SJSA1 (cell line): ENCODE results near the gene PLCH2. TPM values are rescaled to one million over a fixed set of nuclear protein-coding genes. Genes with fewer than 3 reads are reported as not detected.
"Not testable (repeated sequence)": the region's sequence is repeated elsewhere in the genome, so short reads cannot be mapped to it uniquely, and the experiment has no call there.

Source experiments
- DNase-seq, 2 experiments: peaks; one replicate each; pipeline ENCODE4 v3.0.0-alpha.2; 2015 to 2020; ENCODE audit warnings: low spot score in 2 of 2, low read depth in 1 of 2
- H3K27ac ChIP-seq: fragments of 250-450 bp; sonication (Bioruptor Pico); 2 replicates; pipeline ENCODE4 v1.5.1; 2020; ENCODE audit warnings: mild to moderate bottlenecking, moderate library complexity
- H3K27me3 ChIP-seq: fragments of 250-450 bp; sonication (Bioruptor Pico); replicated peaks from 2 replicates; pipeline ENCODE4 v1.5.1; 2020; ENCODE audit warnings: mild to moderate bottlenecking, moderate library complexity
- H3K36me3 ChIP-seq: fragments of 250-450 bp; sonication (Bioruptor Pico); 2 replicates; pipeline ENCODE4 v1.5.1; 2020; ENCODE audit warnings: mild to moderate bottlenecking
- H3K4me1 ChIP-seq: fragments of 250-450 bp; sonication (Bioruptor Pico); replicated peaks from 2 replicates; pipeline ENCODE4 v1.6.1; 2021; ENCODE audit warnings: mild to moderate bottlenecking
- H3K4me3 ChIP-seq: fragments of 250-450 bp; sonication (Bioruptor Pico); 2 replicates; pipeline ENCODE4 v1.5.1; 2020; ENCODE audit warnings: mild to moderate bottlenecking
- H3K9me3 ChIP-seq: fragments of 250-450 bp; sonication (Bioruptor Pico); replicated peaks from 2 replicates; pipeline ENCODE4 v1.5.1; 2020; ENCODE audit warnings: mild to moderate bottlenecking
- total RNA-seq: library from RNA; depleted of rRNA; stranded (reverse); fragments of >200 nt; shearing (Covaris generic); gene quantifications from 2 replicates; pipeline ENCODE4 v1.2.3, GENCODE V29; 2014

PLCH2 gene
- total RNA-seq, 1 experiment from 2014 or later: 0.24 TPM

- H3K9me3 ChIP-seq: peaks cover 10% of the 10 kb centered on the region
- no peak overlapping the region for H3K27ac ChIP-seq
These were observed 42.0 kb upstream of the PLCH2 start for GRCh38 chr1:2433936-2434655.

GRCh38 chr1:2435091-2435490 is 41.0 kb upstream of the PLCH2 start:
- DNase-seq: no peak
- H3K9me3 ChIP-seq: peaks cover 2% of the 10 kb centered on the region; the same call in 1 of the 2 replicates
- no peak overlapping the region for H3K4me3 ChIP-seq
- peaks cover 35% of the 10 kb centered on the region for H3K27me3 ChIP-seq
- H3K36me3 ChIP-seq: no peaks in the 10 kb centered on the region
- H3K27ac ChIP-seq: no peak overlapping the region
- no peaks in the 10 kb centered on the region; the same call in 1 of the 2 replicates for H3K4me1 ChIP-seq

More at GRCh38 chr1:2433936-2434655, 42.0 kb upstream of the PLCH2 start:
- no peaks in the 10 kb centered on the region for H3K36me3 ChIP-seq
- no peaks in the 10 kb centered on the region; the same call in 1 of the 2 replicates for H3K4me1 ChIP-seq
- H3K4me3 ChIP-seq: no peak overlapping the region
- peaks cover 35% of the 10 kb centered on the region for H3K27me3 ChIP-seq
- no peak for DNase-seq

GRCh38 chr1:2435746-2436355 is 40.2 kb upstream of the PLCH2 start:
- H3K4me3 ChIP-seq: no peak overlapping the region
- H3K4me1 ChIP-seq: no peaks in the 10 kb centered on the region; the same call in 1 of the 2 replicates
- no peak for DNase-seq
- H3K9me3 ChIP-seq: no peaks in the 10 kb centered on the region
- H3K27ac ChIP-seq: no peak overlapping the region
- H3K36me3 ChIP-seq: no peaks in the 10 kb centered on the region
- H3K27me3 ChIP-seq: peaks cover 35% of the 10 kb centered on the region

- Histone ChIP-seq H3K27ac (no peak overlapping the region), H3K27me3 (peaks cover 40% of the 10 kb centered on the region), H3K4me3 (no peak overlapping the region), H3K9me3 (no peaks in the 10 kb centered on the region), H3K36me3 (no peaks in the 10 kb centered on the region), H3K4me1 (no peaks in the 10 kb centered on the region; the same call in 1 of the 2 replicates)
- DNase-seq: no peak
These were observed 39.2 kb upstream of the PLCH2 start for GRCh38 chr1:2436876-2437275.

GRCh38 chr1:2437617-2438016 is 38.5 kb upstream of the PLCH2 start:
- H3K36me3 ChIP-seq: no peaks in the 10 kb centered on the region
- H3K27me3 ChIP-seq: peaks cover 38% of the 10 kb centered on the region
- no peak for DNase-seq
- H3K9me3 ChIP-seq: no peaks in the 10 kb centered on the region
- no peaks in the 10 kb centered on the region; the same call in 1 of the 2 replicates for H3K4me1 ChIP-seq
- no peak overlapping the region for H3K4me3 ChIP-seq
- no peak overlapping the region for H3K27ac ChIP-seq

GRCh38 chr1:2438038-2438437 is 38.1 kb upstream of the PLCH2 start:
- no peaks in the 10 kb centered on the region for H3K9me3 ChIP-seq
- peaks cover 38% of the 10 kb centered on the region for H3K27me3 ChIP-seq
- H3K4me1 ChIP-seq: no peaks in the 10 kb centered on the region; the same call in 1 of the 2 replicates
- no peak overlapping the region for H3K4me3 ChIP-seq
- no peaks in the 10 kb centered on the region for H3K36me3 ChIP-seq
- H3K27ac ChIP-seq: no peak overlapping the region
- DNase-seq: no peak

- DNase-seq: no peak
- Histone ChIP-seq H3K4me3 (no peak overlapping the region), H3K27ac (no peak overlapping the region), H3K27me3 (peaks cover 35% of the 10 kb centered on the region), H3K36me3 (no peaks in the 10 kb centered on the region), H3K4me1 (no peaks in the 10 kb centered on the region; the same call in 1 of the 2 replicates), H3K9me3 (no peaks in the 10 kb centered on the region)
These were observed 37.4 kb upstream of the PLCH2 start for GRCh38 chr1:2438641-2439040.

GRCh38 chr1:2439369-2439768 is 36.7 kb upstream of the PLCH2 start:
- Histone ChIP-seq H3K9me3 (no peaks in the 10 kb centered on the region), H3K4me3 (no peak overlapping the region), H3K4me1 (no peaks in the 10 kb centered on the region), H3K36me3 (no peaks in the 10 kb centered on the region), H3K27ac (no peak overlapping the region), H3K27me3 (peaks cover 34% of the 10 kb centered on the region)
- no peak for DNase-seq

GRCh38 chr1:2440346-2440745 is 35.7 kb upstream of the PLCH2 start:
- H3K27ac ChIP-seq, H3K4me1 ChIP-seq, H3K4me3 ChIP-seq, DNase-seq, H3K9me3 ChIP-seq, H3K36me3 ChIP-seq: not testable (repeated sequence)
- peaks cover 33% of the 10 kb centered on the region for H3K27me3 ChIP-seq

GRCh38 chr1:2441746-2442145 is 34.3 kb upstream of the PLCH2 start:
- H3K27ac ChIP-seq: no peak overlapping the region
- no peak overlapping the region for H3K4me3 ChIP-seq
- H3K9me3 ChIP-seq: no peaks in the 10 kb centered on the region
- peaks cover 36% of the 10 kb centered on the region for H3K27me3 ChIP-seq
- H3K4me1 ChIP-seq: no peaks in the 10 kb centered on the region
- DNase-seq: no peak
- no peaks in the 10 kb centered on the region for H3K36me3 ChIP-seq

- Histone ChIP-seq H3K4me3 (no peak overlapping the region), H3K9me3 (no peaks in the 10 kb centered on the region), H3K36me3 (no peaks in the 10 kb centered on the region), H3K27me3 (peaks cover 36% of the 10 kb centered on the region), H3K27ac (no peak overlapping the region), H3K4me1 (no peaks in the 10 kb centered on the region)
- no peak for DNase-seq
These were observed 33.4 kb upstream of the PLCH2 start for GRCh38 chr1:2442661-2443060.

GRCh38 chr1:2443277-2444137 is 32.6 kb upstream of the PLCH2 start:
- peaks cover 36% of the 10 kb centered on the region for H3K27me3 ChIP-seq
- H3K4me1 ChIP-seq: no peaks in the 10 kb centered on the region
- no peak for DNase-seq
- H3K27ac ChIP-seq: no peak overlapping the region
- H3K36me3 ChIP-seq: no peaks in the 10 kb centered on the region
- no peaks in the 10 kb centered on the region for H3K9me3 ChIP-seq
- no peak overlapping the region for H3K4me3 ChIP-seq

GRCh38 chr1:2444138-2444591 is 31.9 kb upstream of the PLCH2 start:
- H3K4me3 ChIP-seq: no peak overlapping the region
- H3K27me3 ChIP-seq: peaks cover 36% of the 10 kb centered on the region
- H3K4me1 ChIP-seq: no peaks in the 10 kb centered on the region
- no peak overlapping the region for H3K27ac ChIP-seq
- H3K9me3 ChIP-seq: no peaks in the 10 kb centered on the region
- no peaks in the 10 kb centered on the region for H3K36me3 ChIP-seq
- no peak for DNase-seq
